ENCODE measurements around the gene CPXM2.

DNA sequence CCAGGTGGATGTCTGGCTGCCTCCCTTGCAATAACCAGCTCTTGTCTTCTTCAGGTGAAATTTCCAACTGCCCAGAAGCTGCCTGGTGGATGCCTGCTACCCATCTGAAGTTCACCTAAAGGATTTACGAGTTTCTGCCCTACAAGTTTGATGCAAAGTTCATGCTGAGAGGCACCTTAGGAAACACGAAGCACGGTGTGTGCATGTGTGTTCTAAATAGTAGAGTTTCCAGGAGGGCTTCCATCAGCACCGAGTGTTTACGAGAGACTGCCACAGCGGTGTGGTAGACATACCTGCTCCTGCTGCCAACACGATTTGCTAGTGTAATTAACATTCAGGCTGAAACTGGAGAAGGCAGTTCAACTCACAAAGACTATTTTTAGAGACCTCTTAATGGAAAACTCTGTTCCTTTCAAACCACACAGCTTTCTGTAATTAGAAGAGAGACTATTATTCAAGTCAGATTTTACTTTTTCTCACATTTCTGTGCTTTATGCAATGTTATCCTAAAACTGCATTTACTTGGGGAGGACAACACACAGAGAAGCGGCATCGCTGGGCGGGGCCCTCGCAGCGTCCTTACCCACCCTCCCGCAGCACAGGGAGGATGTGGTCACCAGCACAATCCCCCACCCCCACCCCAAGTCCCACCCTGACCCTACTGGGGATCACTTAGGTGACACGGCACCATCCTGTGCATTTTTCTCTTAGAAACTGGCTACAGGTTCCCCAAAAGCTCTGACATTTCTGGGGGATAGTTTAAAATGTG lies 15.5 kb upstream of the CPXM2 start:
- TF ChIP-seq POLR2AphosphoS5 (IDR thresholded peaks at IDR 0.05; ENCODE audit: low read depth, low read length) (no peak), RAD21 (IDR thresholded peaks at IDR 0.05; ENCODE audit: low read depth) (no peak), POLR2A (IDR thresholded peaks at IDR 0.05; ENCODE audit: borderline replicate concordance, extremely low read depth, insufficient read depth, insufficient read length) (no peak), SIN3A (IDR thresholded peaks at IDR 0.05; ENCODE audit: low read depth) (no peak)
- TF ChIP-seq, protein P1, sequence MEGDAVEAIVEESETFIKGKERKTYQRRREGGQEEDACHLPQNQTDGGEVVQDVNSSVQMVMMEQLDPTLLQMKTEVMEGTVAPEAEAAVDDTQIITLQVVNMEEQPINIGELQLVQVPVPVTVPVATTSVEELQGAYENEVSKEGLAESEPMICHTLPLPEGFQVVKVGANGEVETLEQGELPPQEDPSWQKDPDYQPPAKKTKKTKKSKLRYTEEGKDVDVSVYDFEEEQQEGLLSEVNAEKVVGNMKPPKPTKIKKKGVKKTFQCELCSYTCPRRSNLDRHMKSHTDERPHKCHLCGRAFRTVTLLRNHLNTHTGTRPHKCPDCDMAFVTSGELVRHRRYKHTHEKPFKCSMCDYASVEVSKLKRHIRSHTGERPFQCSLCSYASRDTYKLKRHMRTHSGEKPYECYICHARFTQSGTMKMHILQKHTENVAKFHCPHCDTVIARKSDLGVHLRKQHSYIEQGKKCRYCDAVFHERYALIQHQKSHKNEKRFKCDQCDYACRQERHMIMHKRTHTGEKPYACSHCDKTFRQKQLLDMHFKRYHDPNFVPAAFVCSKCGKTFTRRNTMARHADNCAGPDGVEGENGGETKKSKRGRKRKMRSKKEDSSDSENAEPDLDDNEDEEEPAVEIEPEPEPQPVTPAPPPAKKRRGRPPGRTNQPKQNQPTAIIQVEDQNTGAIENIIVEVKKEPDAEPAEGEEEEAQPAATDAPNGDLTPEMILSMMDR (IDR thresholded peaks at IDR 0.05 in 2 of 3, conservative IDR thresholded peaks at IDR 0.05 in 1 of 3; ENCODE audit: borderline replicate concordance in 1 of 3, insufficient read depth in 1 of 3, low read depth in 2 of 3, low read length in 2 of 3), result no peak

Measured in HCT116 (cell line).